ENCODE measurements around the gene MORN5. TPM values are rescaled to one million over a fixed set of nuclear protein-coding genes. Genes with fewer than 3 reads are reported as not detected.
A peak's percentile ranks its signal among the peaks of the same experiment; 100 is the strongest.

The MORN5 gene
- total RNA-seq, 1 donor from 2014 or later = not detected

GRCh38 chr9:122213102-122213588 is 53.4 kb downstream of the MORN5 start:
- no peak for DNase-seq (ENCODE audit: low spot score)
- ATAC-seq = no peak

- ATAC-seq (peak; percentile 68), DNase-seq (ENCODE audit: low spot score) (no peak)
Observed at GRCh38 chr9:122213589-122214413, 54.1 kb downstream of the MORN5 start.

GRCh38 chr9:122214507-122214906 is 54.8 kb downstream of the MORN5 start:
- no peak for DNase-seq (ENCODE audit: low spot score)

GRCh38 chr9:122215663-122216062 is 56.0 kb downstream of the MORN5 start:
- DNase-seq (ENCODE audit: low spot score) = no peak
- no peak for ATAC-seq

More at GRCh38 chr9:122214507-122214906, 54.8 kb downstream of the MORN5 start:
- no peak for ATAC-seq

- DNase-seq (ENCODE audit: low spot score) (no peak), ATAC-seq (no peak)
Observed at GRCh38 chr9:122216138-122216797, 56.6 kb downstream of the MORN5 start.

GRCh38 chr9:122216798-122217418 is 57.2 kb downstream of the MORN5 start:
- DNase-seq (ENCODE audit: low spot score) (no peak), ATAC-seq (no peak)

- ATAC-seq (no peak), DNase-seq (ENCODE audit: low spot score) (no peak)
Observed at GRCh38 chr9:122217640-122218039, 57.9 kb downstream of the MORN5 start.

GRCh38 chr9:122218071-122218934 is 58.6 kb downstream of the MORN5 start:
- DNase-seq (ENCODE audit: low spot score) = no peak
- ATAC-seq = no peak

GRCh38 chr9:122218935-122219855 is 59.5 kb downstream of the MORN5 start:
- DNase-seq (ENCODE audit: low spot score) = no peak
- peak; percentile 29 for ATAC-seq

- no peak for ATAC-seq
- DNase-seq (ENCODE audit: low spot score) = no peak
Observed at GRCh38 chr9:122219856-122220672, 60.4 kb downstream of the MORN5 start.

- DNase-seq (ENCODE audit: low spot score) (no peak), ATAC-seq (no peak)
Observed at GRCh38 chr9:122220673-122221182, 61.0 kb downstream of the MORN5 start.

- peak; percentile 77 for ATAC-seq
Observed at GRCh38 chr9:122221183-122221811, 61.6 kb downstream of the MORN5 start.

GRCh38 chr9:122222791-122223190 is 63.1 kb downstream of the MORN5 start:
- DNase-seq (ENCODE audit: low spot score) (no peak), ATAC-seq (no peak)

More at GRCh38 chr9:122221183-122221811, 61.6 kb downstream of the MORN5 start:
- no peak for DNase-seq (ENCODE audit: low spot score)

- ATAC-seq = no peak
- no peak for DNase-seq (ENCODE audit: low spot score)
Observed at GRCh38 chr9:122223435-122223834, 63.7 kb downstream of the MORN5 start.

GRCh38 chr9:122225312-122226141 is 65.8 kb downstream of the MORN5 start:
- DNase-seq (ENCODE audit: low spot score) (no peak), ATAC-seq (no peak)

- peak; percentile 14 for ATAC-seq
- no peak for DNase-seq (ENCODE audit: low spot score)
Observed at GRCh38 chr9:122226142-122226757, 66.5 kb downstream of the MORN5 start.
